Cardiac fibroblast (primary cell): ENCODE data around the gene RFX2.
A peak's percentile ranks its signal among the peaks of the same experiment; 100 is the strongest.

Experiments used
- DNase-seq, 2 donors: peaks; one replicate each; pipeline versions ENCODE4 v3.0.0 to v3.0.0-alpha.2; 2010; ENCODE audit warnings: low read depth in 2 of 2
- H3K4me3 ChIP-seq, 2 donors: replicated peaks in 1 of 2; 1 replicate in 1 of 2; 2 replicates in 1 of 2; pipeline ENCODE4 v1.5.1; 2011; ENCODE audit warnings: low read depth in 2 of 2, low read length in 2 of 2, mild to moderate bottlenecking in 2 of 2, moderate library complexity in 1 of 2
- TF ChIP-seq, protein P1 (sequence below): IDR thresholded peaks from one replicate; pipeline ENCODE4 v1.5.1; 2011; ENCODE audit warnings: low read depth, mild to moderate bottlenecking, low read length, inconsistent platforms

The RFX2 gene

DNA sequence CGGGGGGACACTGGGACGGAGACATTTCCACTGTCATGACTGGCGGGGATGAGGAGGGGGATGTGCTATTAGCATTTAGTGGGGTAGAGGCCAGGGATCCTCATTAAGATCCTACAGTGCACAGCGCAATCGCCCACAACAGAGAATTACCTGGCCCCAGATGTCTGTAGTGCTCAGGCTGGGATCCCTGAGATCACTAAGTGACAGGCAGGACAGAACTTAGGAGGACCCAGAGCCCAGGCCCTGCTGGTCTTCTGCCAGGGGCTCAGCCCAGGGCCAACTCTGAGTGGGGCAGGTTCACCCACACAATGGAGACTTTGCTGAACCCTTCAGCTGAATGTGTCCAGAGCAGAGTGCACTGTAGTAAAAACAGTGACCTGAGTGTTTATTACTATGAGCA is 136.9 kb downstream of the RFX2 start:
- no peak for DNase-seq
- H3K4me3 ChIP-seq: no peak overlapping the region
- TF ChIP-seq, protein P1, sequence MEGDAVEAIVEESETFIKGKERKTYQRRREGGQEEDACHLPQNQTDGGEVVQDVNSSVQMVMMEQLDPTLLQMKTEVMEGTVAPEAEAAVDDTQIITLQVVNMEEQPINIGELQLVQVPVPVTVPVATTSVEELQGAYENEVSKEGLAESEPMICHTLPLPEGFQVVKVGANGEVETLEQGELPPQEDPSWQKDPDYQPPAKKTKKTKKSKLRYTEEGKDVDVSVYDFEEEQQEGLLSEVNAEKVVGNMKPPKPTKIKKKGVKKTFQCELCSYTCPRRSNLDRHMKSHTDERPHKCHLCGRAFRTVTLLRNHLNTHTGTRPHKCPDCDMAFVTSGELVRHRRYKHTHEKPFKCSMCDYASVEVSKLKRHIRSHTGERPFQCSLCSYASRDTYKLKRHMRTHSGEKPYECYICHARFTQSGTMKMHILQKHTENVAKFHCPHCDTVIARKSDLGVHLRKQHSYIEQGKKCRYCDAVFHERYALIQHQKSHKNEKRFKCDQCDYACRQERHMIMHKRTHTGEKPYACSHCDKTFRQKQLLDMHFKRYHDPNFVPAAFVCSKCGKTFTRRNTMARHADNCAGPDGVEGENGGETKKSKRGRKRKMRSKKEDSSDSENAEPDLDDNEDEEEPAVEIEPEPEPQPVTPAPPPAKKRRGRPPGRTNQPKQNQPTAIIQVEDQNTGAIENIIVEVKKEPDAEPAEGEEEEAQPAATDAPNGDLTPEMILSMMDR: no peak

DNA sequence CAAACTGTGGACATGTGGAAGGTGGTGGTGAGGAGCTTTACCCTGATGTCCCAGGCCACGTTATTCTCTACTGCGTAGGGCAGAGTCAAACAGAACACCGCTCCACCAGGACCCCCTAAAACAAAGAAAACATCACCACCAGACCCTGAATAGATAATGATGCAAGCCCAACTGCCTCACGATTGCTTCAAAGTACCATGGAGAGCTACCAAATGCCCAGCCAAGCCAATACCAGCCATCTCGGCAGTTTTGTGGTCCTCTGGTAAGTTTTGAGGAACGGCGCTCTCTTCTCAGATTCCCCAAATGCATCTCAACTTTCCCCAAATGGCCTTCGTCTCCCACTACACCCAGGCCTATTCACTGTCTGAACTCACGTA is 138.0 kb downstream of the RFX2 start:
- no peak for DNase-seq

DNA sequence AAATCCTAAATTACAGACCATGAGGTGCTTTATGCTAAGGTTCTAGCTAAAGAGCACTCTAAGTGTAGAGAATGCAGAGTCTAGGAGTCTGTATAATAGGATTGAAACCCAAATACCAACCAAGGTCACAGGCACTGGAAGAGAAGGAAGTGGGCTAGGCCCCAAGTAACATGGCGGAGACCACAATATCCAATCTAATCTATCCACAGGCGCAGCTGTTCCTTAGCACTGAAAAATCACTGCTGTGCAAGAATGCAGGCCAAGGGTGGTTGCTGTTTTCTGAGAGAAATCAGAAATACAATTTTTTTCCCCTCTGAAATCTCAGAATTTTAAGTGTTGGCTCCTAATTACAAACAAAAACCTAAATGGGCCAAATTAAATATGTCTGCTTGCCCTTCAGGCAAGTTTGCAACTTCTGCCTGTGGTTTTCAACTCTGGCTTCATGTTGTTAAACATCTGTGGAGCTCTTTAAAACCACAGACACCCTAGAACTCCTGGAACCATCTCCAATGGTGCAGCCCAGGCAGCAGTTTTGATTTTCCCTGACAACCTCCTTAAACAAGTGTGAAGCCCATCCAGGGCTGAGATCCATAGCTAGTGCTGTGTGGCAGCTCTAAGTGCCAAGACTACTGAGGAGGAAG is 138.5 kb downstream of the RFX2 start:
- TF ChIP-seq, protein P1: no peak
- no peak overlapping the region for H3K4me3 ChIP-seq
- no peak for DNase-seq

More for the DNA sequence above, 138.0 kb downstream of the RFX2 start:
- no peak overlapping the region for H3K4me3 ChIP-seq
- TF ChIP-seq, protein P1: no peak

DNA sequence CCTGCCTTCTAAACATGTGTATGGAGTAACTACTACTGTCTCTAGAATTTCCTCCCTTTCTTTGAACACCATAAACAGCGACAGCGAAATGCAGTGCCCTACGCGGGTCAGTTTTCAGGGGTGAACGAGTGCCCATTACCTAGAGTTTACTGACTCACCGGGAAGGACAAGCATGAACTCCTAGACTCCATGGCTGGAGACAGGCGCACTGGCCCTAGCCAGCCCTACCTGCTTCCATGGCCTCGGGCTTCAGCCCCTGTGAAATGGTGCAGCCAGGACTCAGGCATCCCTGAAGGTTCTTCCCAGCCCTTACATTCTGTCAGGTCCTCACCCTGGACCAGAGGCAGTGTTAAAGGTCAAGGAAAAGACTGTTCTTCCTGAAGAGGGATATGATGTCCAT is 140.8 kb downstream of the RFX2 start:
- TF ChIP-seq, protein P1: no peak
- H3K4me3 ChIP-seq: no peak overlapping the region
- DNase-seq: no peak

DNA sequence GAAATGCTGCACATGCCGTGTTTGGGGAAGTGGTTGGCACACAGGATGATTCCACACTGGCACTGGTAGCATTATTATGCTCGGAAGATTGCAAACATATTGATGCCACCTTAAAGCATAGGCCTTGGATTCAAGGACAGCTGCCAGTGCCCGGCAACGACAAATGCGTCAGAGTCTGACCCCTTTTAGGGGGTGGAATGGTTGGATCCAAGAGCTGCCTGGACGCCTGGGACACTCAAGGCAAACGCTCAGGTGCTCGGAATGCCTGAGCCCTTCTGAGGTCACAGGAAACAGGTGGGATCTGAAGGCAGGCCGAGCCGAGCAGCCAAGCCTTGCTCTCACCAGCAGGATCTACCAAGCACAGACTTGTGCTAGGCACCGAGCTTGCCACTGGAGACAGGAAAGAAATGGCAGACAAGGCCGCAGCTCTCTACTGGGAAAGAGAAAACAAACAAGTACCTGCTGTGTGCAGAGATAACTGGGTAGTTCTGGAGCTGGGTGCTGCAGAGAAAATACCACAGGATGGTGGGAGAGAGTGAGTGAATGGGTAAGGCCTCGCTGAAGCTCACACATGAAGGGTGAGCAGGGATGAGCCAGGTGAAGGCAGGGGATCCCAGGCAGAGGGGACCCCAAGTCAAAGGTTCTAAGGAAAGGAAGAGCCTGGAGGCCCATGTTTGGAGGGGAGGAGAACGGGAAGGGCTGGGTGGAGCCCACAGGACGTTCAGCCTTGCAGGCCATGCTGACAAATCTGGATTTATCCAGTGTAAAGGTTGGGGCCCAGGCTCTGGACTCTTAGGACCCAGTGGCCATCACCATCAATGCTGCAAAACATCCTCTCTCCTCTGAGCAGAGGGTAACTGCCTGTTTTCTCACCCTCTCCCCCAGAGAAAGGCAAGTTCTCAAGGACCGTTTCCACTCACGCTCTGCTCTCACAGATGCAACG is 141.6 kb downstream of the RFX2 start:
- TF ChIP-seq, protein P1: no peak
- no peak overlapping the region for H3K4me3 ChIP-seq
- no peak for DNase-seq

DNA sequence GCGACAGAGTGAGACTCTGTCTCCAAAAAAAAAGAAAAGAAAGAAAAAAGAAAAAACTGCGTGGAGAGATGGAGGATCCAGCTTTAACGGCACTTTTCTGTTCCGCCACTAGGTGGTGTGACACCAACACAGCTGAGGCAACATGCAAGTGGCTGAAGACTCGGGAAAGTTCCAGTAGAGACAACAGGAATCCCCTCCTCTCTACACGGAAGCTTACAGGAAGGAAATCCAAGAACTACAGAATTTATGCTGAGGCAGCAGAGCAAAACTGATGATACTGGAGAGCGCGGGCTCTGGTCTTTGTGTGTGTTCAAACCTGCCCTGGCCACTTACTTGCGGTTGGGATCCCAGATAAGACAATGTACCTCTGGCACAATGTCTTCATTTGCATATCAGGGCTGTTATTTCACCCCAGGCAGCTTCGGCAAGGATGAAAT is 142.3 kb downstream of the RFX2 start:
- TF ChIP-seq, protein P1: peak; percentile 90

More for the DNA sequence above, 142.3 kb downstream of the RFX2 start:
- H3K4me3 ChIP-seq: no peak overlapping the region
- peak; percentile 82 to 92 for DNase-seq
